GM12874 (cell line): Measurements from ENCODE around the gene CRELD2.

ENCODE experiments used
- TF ChIP-seq, protein P1 (sequence below): IDR thresholded peaks from 2 replicates; pipeline ENCODE4 v1.5.1; 2011; ENCODE audit warnings: low read depth, mild to moderate bottlenecking, control low read depth, low read length, moderate library complexity; ENCODE audit not compliant: insufficient read depth

Gene CRELD2

DNA sequence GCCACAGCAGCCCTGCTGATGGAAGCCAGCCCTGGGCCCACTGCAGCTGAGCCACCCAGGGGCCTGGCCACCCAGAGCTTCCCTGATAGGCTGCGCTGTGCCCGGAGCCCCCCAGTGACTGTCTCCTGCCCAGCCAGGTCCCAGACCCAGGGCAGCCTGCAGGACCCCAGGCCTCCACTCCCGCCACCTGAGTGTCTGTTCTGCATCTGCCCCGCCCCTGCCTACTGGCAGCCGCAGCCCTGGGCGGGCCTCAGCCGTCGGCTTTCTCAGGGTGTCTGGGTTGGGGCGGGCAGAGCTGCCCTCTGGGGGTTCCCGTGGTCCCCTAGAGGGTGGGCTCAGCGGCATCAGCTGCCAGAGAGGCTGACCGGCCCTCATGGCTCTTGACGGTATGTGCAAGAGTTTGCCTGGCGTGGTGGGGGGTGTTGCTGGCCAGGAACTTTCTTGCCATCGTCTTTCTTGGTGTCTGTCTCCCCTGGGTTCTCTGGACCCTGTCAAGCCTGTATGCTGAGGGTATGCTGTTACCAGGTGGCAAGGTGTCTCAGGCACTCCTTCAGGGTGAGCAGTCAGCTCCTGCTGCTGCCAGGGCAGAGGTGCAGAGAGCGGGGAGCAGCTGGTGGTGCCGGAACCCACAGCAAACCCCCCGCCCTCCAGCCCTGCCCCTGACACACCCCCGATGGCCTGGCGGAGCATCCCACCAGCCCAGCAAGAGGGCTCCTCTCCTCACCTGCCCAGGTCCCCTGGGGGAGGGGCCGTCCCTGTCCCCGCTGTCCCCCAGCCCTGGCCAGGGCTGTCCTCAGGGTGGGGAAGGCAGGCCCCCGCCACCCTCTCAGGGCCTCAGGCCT is 29.9 kb downstream of the CRELD2 start:
- TF ChIP-seq, protein P1, sequence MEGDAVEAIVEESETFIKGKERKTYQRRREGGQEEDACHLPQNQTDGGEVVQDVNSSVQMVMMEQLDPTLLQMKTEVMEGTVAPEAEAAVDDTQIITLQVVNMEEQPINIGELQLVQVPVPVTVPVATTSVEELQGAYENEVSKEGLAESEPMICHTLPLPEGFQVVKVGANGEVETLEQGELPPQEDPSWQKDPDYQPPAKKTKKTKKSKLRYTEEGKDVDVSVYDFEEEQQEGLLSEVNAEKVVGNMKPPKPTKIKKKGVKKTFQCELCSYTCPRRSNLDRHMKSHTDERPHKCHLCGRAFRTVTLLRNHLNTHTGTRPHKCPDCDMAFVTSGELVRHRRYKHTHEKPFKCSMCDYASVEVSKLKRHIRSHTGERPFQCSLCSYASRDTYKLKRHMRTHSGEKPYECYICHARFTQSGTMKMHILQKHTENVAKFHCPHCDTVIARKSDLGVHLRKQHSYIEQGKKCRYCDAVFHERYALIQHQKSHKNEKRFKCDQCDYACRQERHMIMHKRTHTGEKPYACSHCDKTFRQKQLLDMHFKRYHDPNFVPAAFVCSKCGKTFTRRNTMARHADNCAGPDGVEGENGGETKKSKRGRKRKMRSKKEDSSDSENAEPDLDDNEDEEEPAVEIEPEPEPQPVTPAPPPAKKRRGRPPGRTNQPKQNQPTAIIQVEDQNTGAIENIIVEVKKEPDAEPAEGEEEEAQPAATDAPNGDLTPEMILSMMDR = no peak

DNA sequence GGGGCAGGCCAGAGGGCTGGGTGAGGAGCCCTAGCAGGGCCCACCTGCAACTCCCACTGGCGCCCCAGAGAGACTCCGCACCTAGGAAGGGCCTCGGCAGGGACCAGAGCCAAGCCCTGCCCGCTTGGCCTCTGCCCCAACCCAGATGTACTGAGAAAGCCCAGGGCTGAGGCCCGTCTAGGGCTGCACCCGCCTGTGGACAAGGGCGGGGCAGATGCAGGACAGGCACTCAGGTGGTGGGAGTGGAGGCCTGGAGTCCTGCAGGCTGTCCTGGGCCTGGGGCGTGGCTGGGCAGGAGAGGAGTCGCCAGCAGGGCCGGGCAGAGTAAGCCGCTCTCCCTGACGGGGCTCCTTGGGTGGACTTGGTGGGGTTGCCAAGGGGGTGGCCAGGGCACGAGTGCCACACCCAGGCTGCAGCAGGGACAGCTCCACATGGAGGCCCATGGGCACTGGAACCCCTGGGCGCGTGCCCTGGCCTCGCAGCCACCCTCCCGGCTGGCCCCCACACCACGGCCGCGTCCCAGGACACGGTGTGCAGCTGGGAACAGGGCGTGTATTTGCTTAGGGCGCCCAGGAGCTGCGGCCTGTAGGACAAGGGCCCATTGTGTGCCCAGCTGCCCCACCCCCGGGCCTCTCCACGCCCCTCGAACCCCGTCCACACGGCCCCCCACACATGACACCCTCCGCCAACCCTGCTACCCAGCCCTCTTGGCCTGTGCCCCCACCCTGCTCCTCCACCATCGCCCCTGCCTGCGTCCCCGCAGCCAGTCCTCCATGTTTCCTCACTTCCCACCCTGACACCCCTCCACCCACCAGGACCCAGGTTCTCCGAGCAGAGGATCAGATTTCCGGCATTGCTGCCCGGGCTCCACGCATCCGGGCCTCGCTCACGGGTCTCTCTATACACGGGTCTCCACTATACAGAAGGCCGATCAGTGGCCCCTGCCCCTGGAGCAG is 30.8 kb downstream of the CRELD2 start:
- TF ChIP-seq, protein P1 = no peak

DNA sequence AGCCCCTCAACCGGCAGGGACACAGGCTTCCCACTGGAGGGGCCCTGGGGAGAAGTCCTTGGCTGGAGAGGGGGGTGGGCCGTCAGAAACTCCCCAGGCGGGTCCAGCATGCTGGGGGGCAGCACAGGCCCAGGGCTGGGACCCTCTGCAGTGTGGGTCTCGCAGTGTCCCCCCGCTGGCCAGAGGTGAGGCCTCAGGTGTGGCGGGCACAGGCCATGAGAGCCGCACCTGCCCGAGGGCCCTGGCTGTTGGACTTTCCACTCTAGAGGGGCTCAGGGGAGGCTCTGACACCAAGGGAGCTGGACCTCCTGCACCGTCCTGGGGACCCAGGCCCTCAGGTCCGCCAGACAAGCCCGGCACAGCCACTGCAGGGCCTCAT is 31.5 kb downstream of the CRELD2 start:
- TF ChIP-seq, protein P1 = no peak

DNA sequence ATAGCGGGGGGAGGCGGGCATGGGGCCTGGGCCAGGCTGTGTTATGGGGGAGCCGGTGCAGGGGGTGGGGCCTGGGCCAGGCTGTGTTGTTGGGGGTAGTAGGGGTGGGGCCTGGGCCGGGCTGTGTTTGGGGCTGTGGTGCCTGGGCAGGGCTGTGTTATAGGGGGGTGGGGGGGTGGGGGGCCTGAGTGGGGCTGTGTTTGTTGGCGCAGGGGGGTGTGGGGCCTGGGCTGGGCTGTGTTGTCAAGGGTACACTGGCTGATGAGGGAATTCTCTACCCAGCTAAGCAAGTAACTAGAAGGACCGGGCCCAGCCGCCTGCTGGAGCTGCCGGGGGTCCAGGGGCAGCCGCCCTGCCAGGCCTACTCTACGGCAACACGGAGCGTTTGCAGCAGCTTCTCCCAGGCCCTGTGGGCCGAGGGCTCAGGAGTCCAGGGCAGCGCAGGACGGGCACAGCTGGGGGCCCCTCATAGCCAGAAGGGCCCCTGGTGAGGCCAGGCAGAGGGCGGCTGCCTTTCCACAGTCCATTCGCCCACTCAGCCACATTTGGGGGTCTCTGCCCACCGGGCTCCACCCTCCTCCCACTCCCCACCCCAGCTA is 32.1 kb downstream of the CRELD2 start:
- TF ChIP-seq, protein P1 = no peak

- TF ChIP-seq, protein P1 = no peak
Measured at GRCh38 chr22:49951000-49951677, 32.7 kb downstream of the CRELD2 start.

GRCh38 chr22:49951678-49951985 is 33.2 kb downstream of the CRELD2 start:
- TF ChIP-seq, protein P1 = no peak
